HG03097 (cell line): ENCODE measurements around the gene SUSD6.
"Not testable (repeated sequence)": the region's sequence is repeated elsewhere in the genome, so short reads cannot be mapped to it uniquely, and the experiment has no call there.

ENCODE experiments used
- ATAC-seq: cut with Tn5 transposase; IDR thresholded peaks from one replicate; pipeline ENCODE4 v1.9.1; 2021; ENCODE audit not compliant: unreplicated experiment, low FRiP score

The SUSD6 gene

DNA sequence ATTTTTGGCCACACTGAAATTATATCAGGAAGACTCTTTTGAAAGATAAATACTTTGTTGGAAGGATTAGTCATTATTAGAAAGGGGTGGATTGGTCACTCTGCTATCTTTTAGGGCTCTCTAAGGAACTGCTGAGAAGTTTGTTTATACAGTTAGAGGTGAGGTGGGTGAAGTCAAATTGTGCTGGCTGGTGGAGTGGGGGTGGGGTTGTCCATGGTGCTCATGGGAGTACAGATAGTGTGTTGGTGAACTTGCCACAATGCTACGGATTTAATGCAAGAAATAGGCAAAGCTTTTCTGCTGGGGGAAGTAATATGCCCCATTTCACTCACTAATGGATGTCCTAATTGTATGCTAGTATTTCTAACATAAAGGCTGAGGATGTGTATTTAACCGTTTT lies 35.8 kb downstream of the SUSD6 start:
- no peak for ATAC-seq

DNA sequence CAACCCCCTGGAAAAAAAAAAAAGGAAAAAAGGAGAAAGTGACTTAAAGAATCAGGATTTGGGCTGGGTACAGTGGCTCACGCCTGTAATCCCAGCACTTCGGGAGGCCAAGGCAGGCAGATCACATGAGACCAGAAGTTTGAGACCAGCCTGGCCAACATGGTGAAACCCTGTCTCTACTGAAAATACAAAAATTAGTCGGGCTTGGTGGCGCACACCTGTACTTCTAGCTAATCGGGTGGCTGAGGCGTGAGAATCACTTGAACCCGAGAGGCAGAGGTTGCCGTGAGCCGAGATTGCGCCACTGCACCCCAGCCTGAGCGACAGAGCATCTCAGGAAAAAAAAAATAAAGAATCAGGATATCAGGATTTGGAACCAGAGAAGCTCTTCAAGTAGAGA lies 36.2 kb downstream of the SUSD6 start:
- ATAC-seq, result not testable (repeated sequence)

DNA sequence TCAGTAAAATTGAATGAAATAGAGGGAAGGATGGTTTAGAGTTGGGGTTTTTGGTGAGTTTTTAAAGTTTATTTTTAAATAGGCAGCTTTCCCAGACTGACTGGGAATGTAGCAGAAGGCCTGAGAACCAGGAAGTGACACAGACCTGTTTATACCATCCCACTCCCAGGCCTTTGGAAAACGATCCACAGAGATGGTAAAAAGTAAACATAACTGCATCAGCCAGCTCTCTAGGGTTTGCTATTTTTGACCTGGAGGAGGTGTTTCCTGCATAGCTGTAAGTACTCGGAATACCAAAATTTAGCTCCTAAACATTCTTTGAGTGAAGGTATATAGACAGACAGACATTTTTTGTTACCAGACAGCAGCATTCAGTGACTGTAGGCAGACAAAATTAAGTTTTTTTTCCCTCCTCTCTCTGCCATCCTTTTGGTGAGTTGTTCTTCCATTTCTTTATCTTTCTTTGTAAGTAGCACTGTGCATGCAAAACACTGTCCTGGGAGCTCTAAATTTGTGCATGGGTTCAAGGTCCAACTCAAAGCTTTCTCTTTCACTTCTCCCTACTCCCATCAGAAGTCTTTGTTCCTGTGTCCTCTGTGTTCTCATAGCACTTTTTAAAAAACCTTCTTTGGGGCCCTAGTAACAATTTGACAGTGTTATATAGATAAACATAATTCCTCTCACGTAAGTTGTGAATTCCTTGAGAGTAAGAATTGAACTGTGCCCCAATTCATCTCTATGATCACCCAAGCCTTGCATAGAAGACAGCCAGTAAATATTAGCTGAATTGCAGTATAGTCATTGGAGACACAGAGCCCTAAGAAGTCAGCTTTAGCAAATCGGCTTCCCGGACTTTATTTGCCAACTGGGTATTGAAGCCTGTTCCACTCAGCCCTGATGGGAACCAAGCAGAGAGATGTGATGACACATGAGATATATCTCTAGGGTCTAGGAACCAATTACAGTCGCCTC lies 37.4 kb downstream of the SUSD6 start:
- ATAC-seq, result peak; percentile 53

DNA sequence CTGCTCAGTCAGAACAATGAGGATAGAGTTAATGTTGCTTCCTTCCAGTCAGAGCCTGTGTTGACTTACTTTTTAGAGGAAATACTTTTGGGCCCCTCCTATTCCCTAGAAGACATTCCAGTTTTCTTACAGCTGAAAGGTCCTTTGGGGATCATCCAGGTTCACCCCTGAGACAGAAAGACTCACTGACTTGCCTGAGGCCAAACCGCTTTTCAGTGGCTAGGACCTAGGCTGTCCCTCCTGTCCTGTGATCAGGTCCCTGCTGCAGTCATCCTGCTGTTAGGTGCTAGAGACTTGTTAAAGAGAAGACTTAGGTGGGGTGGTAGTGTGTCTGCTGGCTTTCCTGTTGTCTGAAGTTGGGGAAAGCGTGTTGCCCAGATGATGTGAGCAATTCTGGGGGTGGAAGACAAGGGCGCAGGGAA lies 39.6 kb downstream of the SUSD6 start:
- no peak for ATAC-seq

DNA sequence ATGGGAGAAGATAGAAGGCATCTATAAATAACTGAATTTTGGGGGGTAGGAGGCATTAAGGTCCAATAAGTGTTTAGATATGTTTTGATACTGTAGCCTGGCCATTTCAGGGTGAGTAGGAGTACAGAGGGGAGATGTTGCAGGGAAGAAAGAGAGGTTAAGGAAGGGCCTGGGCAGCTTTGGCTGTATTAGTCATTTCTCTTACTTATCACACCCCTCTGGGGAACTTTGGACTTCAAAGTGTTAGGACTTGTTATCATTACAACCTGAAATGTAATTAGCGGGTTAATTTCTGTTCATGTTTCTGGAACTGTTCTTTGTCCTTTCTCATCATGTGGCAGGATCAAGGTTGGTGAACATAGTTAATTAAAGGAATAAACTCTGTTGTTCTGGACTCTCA lies 40.3 kb downstream of the SUSD6 start:
- ATAC-seq, result no peak

DNA sequence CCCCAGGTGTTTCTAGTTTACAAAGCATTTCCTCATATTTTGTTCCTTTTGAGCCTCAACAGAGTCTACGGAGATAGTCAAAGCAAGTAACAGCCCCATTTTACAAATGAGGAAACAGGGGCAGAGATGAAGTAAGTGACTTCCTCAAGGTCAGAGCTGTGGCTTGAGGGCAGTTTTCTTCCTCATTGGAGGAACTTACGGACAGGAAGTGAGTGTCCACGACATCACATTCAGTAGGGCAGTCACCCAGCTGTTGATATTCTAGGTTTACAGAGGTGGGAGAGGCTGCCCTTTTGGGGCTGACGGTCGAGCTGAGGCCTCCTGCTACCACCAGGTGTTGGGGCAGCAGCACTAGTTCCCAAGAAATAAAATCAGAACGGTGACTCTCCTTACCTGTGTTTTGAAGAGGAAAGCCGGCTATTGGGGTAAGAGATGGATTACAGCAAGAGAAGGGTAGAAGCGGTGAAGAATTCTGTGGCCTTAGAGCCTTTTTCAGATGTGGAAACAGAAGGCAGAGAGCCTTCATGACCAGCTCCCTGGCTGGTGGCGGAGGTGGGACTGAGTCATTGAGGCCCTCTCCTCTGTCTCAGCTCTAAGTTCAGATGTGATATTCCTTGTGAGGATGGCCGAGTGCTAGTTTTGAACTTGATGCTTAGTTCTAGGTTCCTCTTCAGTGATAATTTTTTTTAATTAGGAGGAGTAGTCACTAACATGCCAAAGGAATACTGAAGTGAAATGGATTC lies 41.7 kb downstream of the SUSD6 start:
- ATAC-seq, result no peak

DNA sequence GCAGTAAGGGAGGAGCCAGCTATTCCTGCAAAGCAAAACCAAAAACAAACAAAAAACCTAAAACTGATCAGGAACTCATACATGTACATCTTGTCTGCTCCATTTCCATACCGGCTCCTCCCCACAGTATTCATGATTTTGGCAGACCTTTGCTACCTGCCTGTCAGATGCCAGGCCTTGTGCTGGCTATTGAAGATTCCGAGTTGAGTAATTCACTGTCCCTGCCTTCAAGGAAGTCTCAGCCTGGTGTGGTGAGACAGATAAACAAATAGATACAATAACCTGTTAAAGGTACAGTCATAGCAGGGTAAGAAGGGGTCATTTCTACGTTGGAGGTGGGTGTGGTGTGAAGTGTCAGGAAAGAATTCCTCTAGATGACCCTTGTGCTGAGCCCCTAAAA lies 42.7 kb downstream of the SUSD6 start:
- ATAC-seq, result no peak

DNA sequence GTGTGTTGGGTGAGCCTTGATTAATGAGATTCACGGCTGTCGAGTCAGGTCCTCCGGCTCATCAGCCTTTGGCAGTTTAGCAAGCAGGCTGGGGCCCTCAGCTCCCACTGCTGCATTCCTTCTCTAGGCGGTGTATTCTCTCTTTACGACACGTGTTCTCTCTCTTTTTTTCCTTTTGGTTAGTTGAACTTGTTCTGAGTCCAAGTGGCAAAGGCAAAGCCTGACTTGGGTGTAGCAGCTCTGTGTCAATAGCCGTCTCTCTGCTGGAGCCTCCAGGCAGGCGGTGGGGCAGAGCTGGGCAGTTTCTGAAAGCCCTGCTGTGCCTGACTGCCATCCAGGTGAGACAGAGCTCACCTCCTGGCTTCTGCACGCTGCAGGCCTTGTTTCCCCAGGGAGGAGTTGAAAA lies 46.6 kb downstream of the SUSD6 start:
- ATAC-seq, result no peak

DNA sequence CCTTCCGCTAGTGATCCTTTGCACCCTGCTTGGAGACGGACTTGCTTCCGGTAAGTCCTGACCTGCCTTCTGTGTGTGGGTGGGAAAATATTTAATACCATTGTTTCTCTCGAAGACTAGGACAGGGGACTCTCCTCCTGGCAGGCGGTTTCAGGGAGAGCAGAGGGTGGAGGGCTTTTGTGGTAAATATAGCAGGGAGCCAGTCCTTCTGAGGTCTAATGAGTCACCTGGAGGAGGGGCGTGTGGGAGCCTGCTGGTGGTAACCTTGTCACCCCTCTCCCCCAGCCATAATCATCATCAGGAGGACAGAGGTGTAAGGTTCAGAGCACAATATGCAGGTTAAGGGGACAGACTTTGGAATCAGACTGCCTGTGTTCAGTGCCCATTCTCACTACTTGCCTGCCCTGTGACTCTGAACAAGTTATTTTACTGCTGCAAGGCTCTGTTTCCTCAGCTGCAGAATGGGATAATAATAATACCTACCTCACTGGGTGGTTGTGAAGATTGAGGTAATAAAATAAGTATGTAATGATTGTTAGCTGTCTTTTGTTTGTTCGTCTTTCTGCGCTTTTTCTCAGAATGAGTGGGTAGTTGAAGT lies 47.4 kb downstream of the SUSD6 start:
- no peak for ATAC-seq

DNA sequence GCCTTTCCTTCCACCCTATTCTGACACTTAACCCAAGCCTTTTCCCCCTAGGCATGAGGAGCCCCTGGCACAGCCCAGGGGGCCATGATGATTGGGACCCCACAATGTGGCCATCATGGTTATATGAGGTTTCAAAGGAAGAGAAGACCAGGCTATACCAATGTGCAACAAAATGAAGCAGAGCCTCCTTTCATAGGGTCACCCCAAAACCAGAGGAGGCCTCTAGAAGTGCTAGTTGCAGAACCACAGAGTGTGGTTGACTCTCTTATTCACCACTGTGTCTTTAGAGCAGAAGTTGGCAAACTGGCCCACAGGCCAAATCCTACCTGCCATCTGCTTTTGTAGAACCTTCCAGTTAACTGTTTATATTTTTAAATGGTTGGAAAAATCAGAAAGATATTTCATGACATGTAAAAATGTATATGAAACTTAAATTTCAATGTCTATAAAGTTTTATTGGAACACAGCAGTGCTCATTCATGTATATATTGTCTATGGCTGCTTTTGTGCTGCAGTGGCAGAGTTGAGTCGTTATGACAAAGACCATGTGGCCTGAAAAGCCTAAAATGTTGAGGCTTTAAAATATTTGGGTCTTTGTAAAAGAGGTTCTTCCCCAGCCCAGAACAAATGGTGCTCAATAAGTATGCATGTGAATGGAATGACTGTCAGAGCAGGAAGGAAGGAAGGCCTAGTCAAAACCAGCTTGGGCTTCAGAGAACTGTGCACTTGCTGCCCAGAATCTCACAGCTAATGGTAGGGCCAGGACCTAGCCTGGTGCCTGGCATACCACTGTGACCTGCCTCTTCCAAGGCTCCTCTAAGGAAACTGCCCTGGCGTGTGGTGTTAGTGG lies 49.2 kb downstream of the SUSD6 start:
- ATAC-seq, result no peak

DNA sequence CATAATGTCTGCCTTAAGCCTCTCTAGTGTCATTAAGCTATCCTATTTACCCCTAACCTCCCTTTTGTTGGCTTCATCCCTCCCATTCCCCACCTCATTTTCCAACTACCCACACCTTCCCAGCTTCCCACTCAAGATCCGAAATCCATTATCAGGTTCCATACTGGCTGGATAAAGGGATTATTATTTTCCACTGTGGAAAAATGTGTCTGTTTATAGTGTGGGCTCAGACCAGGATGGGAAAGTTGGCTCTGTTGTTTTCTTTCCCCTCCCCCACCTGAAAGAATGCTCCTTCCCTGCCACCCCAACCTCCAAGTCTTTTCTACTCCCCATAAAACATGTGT lies 49.8 kb downstream of the SUSD6 start:
- no peak for ATAC-seq

DNA sequence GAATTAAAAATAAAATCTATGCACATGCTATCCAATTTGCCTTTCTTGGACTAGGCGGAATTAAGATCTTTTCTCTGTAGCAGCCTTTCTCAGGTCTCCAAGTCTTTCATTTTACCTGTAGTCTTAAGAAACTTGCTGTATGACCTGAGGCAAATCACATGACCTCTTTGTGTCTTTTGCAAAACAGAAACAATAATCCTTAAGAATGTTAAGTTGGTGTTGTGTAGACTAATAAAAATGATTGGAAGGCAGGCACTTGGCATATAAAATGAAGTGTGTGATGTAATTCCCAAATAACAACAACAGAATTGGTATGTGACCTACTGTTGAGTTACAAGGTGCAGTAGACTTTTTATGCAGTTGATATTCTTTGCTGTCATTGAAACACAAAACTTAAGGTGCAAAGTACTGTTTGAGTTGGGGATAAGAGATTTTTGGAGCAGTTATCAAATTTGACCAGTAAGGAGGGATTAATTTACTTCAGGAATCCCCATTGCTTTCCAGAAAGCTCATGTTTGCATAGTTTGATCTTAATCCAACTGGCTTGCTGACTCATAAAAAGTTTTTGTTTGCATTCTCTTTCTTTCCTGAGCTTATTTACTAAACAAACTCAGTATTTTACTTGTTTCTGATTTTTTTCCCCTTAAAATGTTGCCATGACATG lies 51.4 kb downstream of the SUSD6 start:
- no peak for ATAC-seq

DNA sequence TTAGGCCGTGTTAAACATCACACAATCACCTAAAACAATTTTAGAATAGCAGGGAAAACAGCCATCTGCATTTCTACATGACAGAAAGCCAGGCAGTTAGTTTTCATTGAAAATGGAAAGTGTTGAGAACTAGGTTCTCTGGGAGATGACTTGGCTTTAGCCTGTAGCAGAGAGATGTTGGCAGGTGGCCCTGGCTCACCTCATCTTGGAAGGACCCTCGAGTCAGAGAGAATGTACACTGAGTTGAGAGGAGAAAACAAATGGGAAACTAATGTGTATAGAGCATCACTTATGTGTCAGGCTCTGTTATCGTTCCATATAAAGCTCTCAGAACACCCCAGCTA lies 51.9 kb downstream of the SUSD6 start:
- ATAC-seq, result no peak

DNA sequence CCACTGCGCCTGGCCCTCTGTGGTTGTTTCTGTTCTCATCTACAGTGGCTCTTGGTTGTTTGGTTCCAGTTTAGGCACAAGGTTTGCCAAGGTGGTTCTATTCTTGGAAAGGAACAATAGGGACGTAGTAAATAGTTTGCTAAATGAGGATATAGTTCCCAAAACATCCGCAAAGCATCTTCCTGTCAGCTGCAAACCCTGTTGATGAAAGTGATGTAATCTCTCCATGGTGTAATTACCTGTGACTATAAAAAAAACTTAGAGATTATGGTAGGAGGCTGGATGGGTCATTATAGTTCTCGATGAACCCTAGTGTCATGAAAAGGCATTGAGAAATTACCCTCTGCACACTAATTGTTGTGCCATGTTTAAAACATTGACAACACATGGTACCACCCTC lies 52.9 kb downstream of the SUSD6 start:
- no peak for ATAC-seq

DNA sequence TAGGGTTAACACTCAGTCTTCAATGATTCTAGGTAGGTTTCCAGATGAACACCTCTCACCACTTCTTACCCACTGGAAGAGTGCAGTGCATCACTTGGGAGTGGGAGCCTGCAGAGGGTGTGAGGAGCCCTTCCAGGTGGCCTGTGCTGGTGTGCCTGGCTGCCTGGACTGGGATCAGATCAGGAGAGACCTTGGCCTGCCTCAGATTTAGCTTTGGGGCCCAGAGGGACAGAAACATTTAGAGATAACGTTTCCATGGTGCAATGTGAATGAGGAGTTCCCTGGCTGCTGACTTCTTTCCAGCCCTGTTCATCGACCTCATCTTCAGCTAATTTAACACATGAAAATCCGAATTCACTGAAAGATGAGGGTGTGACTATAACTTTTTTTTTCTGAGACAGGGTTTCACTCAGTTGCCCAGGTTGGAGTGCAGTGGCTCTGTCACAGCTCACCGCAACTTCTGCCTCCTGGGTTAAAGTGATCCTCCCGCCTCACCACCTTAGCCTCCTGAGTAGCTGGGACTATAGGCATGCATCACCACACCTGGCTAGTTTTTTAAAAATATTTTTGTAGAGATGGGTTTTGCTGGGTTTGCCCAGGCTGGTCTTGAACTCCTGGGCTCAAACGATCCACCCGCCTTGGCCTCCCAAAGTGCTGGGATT lies 53.6 kb downstream of the SUSD6 start:
- no peak for ATAC-seq

DNA sequence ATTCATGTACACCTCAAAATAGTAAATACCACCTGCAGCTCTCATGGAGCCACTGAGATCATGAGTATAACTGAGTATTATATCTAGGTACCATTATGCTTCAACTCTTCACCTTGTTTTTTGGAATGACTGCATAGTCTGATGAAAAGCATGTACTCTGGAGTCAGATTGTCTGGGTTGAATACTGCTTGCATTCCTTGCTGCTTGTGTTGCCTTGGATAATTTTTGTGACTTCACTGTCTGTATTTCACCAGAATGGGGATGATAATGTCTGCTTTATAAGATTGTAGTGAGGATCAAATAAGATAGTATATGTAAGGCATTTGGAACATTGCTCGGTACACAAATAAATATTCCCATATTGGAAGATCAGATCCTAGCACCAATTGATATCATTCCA lies 54.2 kb downstream of the SUSD6 start:
- ATAC-seq, result no peak

DNA sequence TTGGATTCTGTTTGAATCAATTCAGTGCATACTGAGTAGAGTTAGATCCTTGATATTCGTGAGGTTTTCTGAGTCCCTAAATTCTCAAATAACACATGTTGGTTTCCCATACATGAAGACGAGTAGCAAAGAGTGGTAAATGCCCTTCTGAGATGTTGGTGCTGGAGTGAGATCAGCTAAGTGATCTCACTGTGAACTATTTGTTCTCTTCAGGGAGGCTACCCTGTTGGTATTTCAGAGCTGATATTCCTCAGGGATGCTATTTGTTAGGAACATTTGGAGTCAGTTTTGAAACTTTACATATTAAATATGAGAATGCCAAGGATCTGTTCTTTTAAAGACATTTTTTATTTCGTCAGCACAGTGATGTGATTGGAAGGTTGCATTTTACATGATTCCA lies 54.7 kb downstream of the SUSD6 start:
- ATAC-seq, result no peak

DNA sequence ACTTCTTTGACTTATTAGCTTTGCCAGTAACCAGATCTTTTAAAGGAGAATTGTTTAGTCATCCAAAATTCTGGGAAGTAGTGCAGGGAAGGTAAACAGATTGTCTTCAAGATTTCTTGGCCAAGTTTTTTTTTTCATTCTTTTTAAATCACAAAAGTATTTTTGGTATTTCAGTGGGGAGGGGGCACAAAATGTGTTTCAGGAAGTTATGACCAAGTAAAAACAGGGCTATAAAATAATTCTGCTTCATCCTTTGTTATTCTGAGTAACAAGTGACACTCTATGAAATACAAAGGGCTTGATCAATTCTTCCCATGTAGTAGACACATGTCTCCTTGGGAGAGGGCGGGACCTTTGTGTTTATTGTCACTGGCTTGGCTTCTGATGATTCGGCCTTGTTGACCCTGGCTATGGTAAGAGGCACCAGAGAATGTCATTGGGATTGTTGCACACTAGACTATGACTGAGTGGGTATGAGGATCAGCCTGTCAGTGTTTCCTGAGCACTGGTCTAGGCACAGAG lies 55.4 kb downstream of the SUSD6 start:
- no peak for ATAC-seq

DNA sequence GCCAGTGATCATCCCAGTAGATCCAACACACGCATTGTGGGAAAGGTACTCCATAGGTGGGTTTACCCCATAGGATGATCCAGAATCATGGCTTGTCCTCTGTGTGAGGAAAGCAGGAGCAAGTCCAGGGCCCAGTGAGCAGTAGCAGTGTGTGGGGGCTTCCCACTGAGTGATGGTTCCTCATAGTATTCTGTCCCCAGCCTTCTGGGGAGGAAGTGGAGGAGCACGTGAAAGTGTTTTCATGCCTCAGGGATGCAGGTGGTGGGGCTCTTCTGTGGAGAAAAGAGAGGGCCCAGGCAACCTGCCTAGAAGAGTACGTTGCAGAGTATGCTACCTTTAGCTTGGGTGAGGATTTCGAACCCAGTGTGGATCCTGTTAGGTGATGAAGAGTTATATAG lies 56.5 kb downstream of the SUSD6 start:
- no peak for ATAC-seq
